Fibroblast of lung (primary cell): ENCODE measurements around the gene LPCAT1. TPM values are rescaled to one million over a fixed set of nuclear protein-coding genes. Genes with fewer than 3 reads are reported as not detected.

Experiments used
- DNase-seq, 2 donors: peaks; one replicate each; pipeline versions ENCODE4 v3.0.0 to v3.0.0-alpha.2; 2010; ENCODE audit warnings: low read depth in 2 of 2
- H2AFZ ChIP-seq: 2 replicates; pipeline ENCODE4 v1.5.1; 2012; ENCODE audit warnings: low read length, control low read depth, inconsistent platforms
- H3K27ac ChIP-seq: 2 replicates; pipeline ENCODE4 v1.5.1; 2011; ENCODE audit warnings: low read length, control low read depth; ENCODE audit not compliant: insufficient read depth
- H3K27me3 ChIP-seq: 2 replicates; pipeline ENCODE4 v1.5.1; 2011; ENCODE audit warnings: mild to moderate bottlenecking, low read length; ENCODE audit not compliant: control insufficient read depth, insufficient read depth
- H3K36me3 ChIP-seq: 2 replicates; pipeline ENCODE4 v1.5.1; 2011; ENCODE audit warnings: low read length; ENCODE audit not compliant: control insufficient read depth, insufficient read depth
- H3K4me1 ChIP-seq: 2 replicates; pipeline ENCODE4 v1.5.1; 2011; ENCODE audit warnings: low read length; ENCODE audit not compliant: control insufficient read depth, insufficient read depth; ENCODE audit errors: extremely low read depth
- H3K4me2 ChIP-seq: 2 replicates; pipeline ENCODE4 v1.5.1; 2011; ENCODE audit warnings: low read length, control low read depth; ENCODE audit not compliant: insufficient read depth; ENCODE audit errors: extremely low read depth
- H3K4me3 ChIP-seq, 4 experiments: fragments of 200-600 bp in 1 of 4; sonication (generic) in 1 of 4; replicated peaks in 1 of 4; 2 replicates each; pipeline ENCODE4 v1.5.1; 2011 to 2016; ENCODE audit warnings: low read length in 4 of 4, low read depth in 3 of 4, mild to moderate bottlenecking in 3 of 4, control low read depth in 2 of 4, inconsistent platforms in 1 of 4, mixed read lengths in 1 of 4; ENCODE audit not compliant: insufficient read depth in 1 of 4; ENCODE audit errors: control extremely low read depth in 1 of 4
- H3K79me2 ChIP-seq: 2 replicates; pipeline ENCODE4 v1.5.1; 2012; ENCODE audit warnings: mild to moderate bottlenecking, low read length, inconsistent platforms; ENCODE audit not compliant: control insufficient read depth, insufficient read depth
- H3K9ac ChIP-seq: 2 replicates; pipeline ENCODE4 v1.5.1; 2011; ENCODE audit warnings: mild to moderate bottlenecking, low read length, control low read depth; ENCODE audit not compliant: insufficient read depth
- H3K9me3 ChIP-seq: 2 replicates; pipeline ENCODE4 v1.5.1; 2012; ENCODE audit warnings: low read depth, low read length; ENCODE audit not compliant: control insufficient read depth, insufficient read depth
- H4K20me1 ChIP-seq: 2 replicates; pipeline ENCODE4 v1.5.1; 2011; ENCODE audit warnings: low read length; ENCODE audit not compliant: control insufficient read depth, insufficient read depth; ENCODE audit errors: extremely low read depth
- EZH2 ChIP-seq: IDR thresholded peaks from 2 replicates; pipeline ENCODE4 v1.5.1; 2012; ENCODE audit warnings: low read length, control low read depth, mild to moderate bottlenecking; ENCODE audit errors: missing control alignments
- polyA plus RNA-seq, 2 donors: library from polyadenylated mRNA; depleted of rRNA in 1 of 2; stranded (reverse) in 1 of 2; unstranded in 1 of 2; fragments of >200 nt; gene quantifications; 2 replicates each; pipeline ENCODE4 v1.2.1, GENCODE V29; 2011 to 2012; ENCODE audit warnings: missing spikeins in 1 of 2
- total RNA-seq: library from RNA; depleted of rRNA; stranded (reverse); fragments of >200 nt; gene quantifications from 2 replicates; pipeline ENCODE4 v1.2.1, GENCODE V29; 2014
- TF ChIP-seq, protein P1 (sequence below), 2 donors: IDR thresholded peaks in 1 of 2; conservative IDR thresholded peaks in 1 of 2; 1 replicate in 1 of 2; 2 replicates in 1 of 2; pipeline ENCODE4 v1.5.1; 2011 to 2012; ENCODE audit warnings: low read length in 2 of 2, control low read depth in 1 of 2, inconsistent platforms in 1 of 2, low read depth in 1 of 2, mild to moderate bottlenecking in 1 of 2

Gene LPCAT1
- total and polyA plus RNA-seq, 2 donors (not counting 1 experiment from before 2014, with no cell fraction given), result 50.8 to 65.2 TPM

DNA sequence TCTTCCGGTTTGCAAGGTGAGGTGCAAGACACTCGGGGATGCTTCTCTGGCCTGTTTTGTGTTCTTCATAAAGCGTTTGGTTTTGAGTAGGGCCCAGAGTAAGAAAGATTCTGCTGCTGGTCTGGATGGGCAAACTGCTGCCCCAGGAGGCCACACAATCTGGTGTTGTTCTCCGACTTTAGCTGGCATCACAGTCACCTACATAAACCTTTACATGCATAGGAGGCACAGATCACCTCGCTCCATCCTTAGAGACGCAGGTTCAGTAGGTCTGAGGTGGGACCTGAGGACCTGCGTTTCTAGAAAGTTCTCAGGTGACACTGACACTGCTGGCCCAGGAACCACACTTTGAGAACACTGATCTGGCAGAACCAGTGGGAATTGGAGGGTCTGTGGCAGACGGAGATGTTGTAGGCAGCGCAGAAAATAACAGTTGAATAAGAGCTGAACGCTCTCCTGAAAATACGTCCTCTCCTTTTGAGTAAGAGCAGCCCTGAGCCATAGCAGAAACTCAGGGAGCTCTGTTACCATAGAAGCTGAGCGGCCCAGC is 74.6 kb downstream of the LPCAT1 start:
- TF ChIP-seq, protein P1, sequence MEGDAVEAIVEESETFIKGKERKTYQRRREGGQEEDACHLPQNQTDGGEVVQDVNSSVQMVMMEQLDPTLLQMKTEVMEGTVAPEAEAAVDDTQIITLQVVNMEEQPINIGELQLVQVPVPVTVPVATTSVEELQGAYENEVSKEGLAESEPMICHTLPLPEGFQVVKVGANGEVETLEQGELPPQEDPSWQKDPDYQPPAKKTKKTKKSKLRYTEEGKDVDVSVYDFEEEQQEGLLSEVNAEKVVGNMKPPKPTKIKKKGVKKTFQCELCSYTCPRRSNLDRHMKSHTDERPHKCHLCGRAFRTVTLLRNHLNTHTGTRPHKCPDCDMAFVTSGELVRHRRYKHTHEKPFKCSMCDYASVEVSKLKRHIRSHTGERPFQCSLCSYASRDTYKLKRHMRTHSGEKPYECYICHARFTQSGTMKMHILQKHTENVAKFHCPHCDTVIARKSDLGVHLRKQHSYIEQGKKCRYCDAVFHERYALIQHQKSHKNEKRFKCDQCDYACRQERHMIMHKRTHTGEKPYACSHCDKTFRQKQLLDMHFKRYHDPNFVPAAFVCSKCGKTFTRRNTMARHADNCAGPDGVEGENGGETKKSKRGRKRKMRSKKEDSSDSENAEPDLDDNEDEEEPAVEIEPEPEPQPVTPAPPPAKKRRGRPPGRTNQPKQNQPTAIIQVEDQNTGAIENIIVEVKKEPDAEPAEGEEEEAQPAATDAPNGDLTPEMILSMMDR (conservative IDR thresholded peaks at IDR 0.05 in 1 of 2, IDR thresholded peaks at IDR 0.05 in 1 of 2; ENCODE audit: low read depth in 1 of 2, low read length in 2 of 2), result no peak
- TF ChIP-seq EZH2, result no peak
- DNase-seq, result no peak
- no peak overlapping the region for H3K4me3 ChIP-seq
- H3K36me3 ChIP-seq, result no peaks in the 10 kb centered on the region
- no peaks in the 10 kb centered on the region for H3K4me1 ChIP-seq
- H3K79me2 ChIP-seq, result no peaks in the 10 kb centered on the region
- no peak overlapping the region for H2AFZ ChIP-seq
- H3K27me3 ChIP-seq, result peaks cover 30% of the 10 kb centered on the region
- no peaks in the 10 kb centered on the region for H4K20me1 ChIP-seq
- H3K27ac ChIP-seq, result no peak overlapping the region
- no peaks in the 10 kb centered on the region for H3K9me3 ChIP-seq
- no peak overlapping the region for H3K9ac ChIP-seq
- no peak overlapping the region for H3K4me2 ChIP-seq

- TF ChIP-seq EZH2, result no peak
- TF ChIP-seq, protein P1 (conservative IDR thresholded peaks at IDR 0.05 in 1 of 2, IDR thresholded peaks at IDR 0.05 in 1 of 2; ENCODE audit: low read depth in 1 of 2, low read length in 2 of 2), result no peak
- H4K20me1 ChIP-seq, result no peaks in the 10 kb centered on the region
- H3K4me1 ChIP-seq, result no peaks in the 10 kb centered on the region
- no peaks in the 10 kb centered on the region for H3K9me3 ChIP-seq
- no peak overlapping the region for H3K4me2 ChIP-seq
- peaks cover 35% of the 10 kb centered on the region for H3K27me3 ChIP-seq
- H3K4me3 ChIP-seq, result no peak overlapping the region
- H3K27ac ChIP-seq, result no peak overlapping the region
- no peak overlapping the region for H2AFZ ChIP-seq
- no peak for DNase-seq
- H3K36me3 ChIP-seq, result no peaks in the 10 kb centered on the region
- H3K9ac ChIP-seq, result no peak overlapping the region
- H3K79me2 ChIP-seq, result no peaks in the 10 kb centered on the region
Measured at GRCh38 chr5:1448511-1449011, 75.2 kb downstream of the LPCAT1 start.

DNA sequence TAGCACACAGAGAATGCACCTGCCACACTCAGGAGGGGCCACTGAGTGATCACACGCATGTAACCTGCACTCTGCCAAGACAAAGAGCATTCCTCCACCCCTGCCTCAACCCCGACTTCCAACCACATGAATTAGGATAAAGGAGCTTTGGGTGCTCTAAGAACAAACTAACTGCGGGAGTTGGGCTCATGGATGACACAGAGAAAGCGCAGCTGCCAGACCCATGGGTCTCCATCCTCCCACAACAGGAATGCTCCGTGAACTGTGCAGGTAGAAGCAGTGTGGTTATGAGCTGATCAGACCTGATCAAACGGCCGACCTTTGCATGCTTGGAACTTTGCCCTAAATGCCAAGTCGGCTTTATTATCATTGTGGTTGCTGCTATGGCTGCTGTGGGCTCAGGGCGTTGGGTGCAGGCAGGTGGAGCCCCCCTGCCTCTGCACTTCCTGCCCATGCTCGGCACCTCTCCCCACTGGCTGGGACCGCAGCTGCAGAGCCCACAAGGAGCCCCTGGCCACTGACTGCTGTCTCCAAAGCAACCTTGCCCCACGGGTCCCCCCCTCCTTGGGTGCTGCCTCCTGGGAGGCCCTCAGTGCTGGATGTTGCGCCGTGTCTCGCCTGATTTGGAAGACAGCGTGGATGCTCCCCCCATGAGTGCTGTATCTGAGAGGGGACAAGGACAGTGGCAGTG is 75.9 kb downstream of the LPCAT1 start:
- H3K9ac ChIP-seq, result no peak overlapping the region
- H2AFZ ChIP-seq, result no peak overlapping the region
- peak; percentile 43 for TF ChIP-seq EZH2
- TF ChIP-seq, protein P1 (conservative IDR thresholded peaks at IDR 0.05 in 1 of 2, IDR thresholded peaks at IDR 0.05 in 1 of 2; ENCODE audit: low read depth in 1 of 2, low read length in 2 of 2), result no peak
- H3K27me3 ChIP-seq, result peaks cover 37% of the 10 kb centered on the region
- H4K20me1 ChIP-seq, result no peaks in the 10 kb centered on the region
- no peaks in the 10 kb centered on the region for H3K9me3 ChIP-seq
- no peaks in the 10 kb centered on the region for H3K4me1 ChIP-seq
- no peak overlapping the region for H3K4me3 ChIP-seq
- H3K79me2 ChIP-seq, result no peaks in the 10 kb centered on the region
- no peak for DNase-seq
- no peak overlapping the region for H3K27ac ChIP-seq
- H3K36me3 ChIP-seq, result no peaks in the 10 kb centered on the region
- H3K4me2 ChIP-seq, result no peak overlapping the region
